T-helper 2 cell (primary cell): Measurements from ENCODE around the gene PCID2.

Experiments
- DNase-seq, 5 experiments: peaks; one replicate each; pipeline versions ENCODE4 v3.0.0 to v3.0.0-alpha.2; 2012 to 2022

Gene PCID2

DNA sequence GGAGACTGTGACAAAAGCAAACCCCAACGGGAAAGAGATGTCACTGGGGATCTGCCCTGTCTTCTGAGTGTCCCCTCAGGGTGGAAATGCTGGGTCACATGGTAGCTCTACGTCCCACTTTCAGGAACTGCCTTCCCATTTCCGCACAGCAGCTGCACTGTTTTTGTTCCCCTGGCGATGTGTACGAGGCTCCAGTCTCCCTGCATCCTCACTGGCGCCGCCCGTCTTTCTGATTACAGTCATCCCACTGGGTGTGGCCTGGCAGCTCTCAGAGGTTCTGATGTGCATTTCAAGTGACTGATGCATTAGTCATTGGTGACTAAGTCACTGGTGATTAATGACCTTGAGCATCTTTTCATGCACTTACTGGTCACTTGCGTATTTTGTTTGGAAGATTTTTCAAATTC, 21.2 kb downstream of the PCID2 start:
- peak in 1 of 5 experiments; percentile 43 for DNase-seq

DNA sequence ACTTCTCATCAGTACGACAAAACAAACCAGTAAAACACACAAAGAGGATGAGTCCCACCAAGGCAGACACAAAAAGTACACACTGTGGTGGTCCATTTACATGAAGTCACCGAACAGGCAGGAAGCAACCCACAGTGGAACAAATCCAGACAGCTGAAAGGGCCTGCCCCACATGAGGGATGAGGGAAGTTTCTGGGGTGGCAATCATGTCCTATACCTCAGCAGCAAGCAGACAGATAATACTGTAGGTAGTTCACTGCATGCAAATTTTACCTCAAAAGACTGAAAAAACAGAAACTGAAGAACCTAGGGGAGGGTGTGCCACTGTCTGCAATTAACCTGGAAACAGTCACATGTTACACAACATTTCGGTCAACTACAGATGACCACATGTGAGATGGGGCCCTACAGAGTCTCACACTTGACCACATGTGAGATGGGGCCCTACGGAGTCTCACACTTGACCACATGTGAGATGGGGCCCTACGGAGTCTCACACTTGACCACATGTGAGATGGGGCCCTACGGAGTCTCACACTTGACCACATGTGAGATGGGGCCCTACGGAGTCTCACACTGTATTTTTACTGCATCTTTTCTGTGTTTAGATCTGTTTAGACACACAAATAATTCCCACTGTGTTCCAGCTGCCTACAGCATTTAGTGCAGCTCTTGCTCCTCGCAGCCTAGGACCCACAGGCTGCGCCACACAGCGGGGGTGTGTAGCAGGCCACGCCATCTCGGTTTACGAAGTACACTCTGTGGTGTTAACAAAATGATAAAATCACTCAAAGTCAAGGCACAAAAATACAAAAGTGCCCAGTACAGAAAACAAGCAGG, 22.2 kb downstream of the PCID2 start:
- peak in 1 of 5 experiments; percentile 61 for DNase-seq

DNA sequence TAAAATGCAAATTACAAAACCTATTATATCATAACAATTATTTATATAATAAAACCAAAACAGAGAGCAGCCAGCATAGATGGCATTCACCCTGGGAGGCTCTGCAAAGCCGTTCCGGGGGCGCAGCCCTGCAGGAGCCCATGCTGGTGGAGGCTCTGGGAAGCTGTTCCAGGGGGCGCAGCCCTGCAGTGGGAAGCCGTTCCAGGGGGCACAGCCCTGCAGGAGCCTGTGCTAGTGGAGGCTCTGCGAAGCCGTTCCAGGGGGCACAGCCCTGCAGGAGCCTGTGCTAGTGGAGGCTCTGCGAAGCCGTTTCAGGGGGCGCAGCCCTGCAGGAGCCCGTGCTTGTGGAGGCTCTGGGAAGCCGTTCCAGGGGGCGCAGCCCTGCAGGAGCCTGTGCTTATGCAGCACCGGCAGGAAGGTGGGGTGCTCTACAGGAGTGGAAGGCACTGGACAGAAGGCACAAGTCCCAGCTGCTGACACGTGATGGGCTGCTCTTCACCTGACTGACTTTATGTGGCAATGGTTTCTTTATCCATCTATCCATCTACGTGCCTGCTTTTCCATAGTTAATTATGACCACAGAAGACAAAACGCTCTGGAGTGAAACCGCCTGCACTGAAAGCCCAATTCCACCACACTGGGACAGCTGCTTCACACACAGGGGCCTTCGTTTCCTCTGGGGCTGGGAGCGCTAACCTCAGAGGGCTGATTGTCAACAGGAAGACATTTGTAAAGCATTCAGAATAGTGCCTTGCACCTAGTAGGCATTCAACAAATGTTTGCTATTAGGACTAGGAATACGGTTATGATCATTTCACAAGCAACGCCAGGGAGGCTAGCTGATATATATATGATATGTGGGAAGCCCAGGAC, 23.7 kb downstream of the PCID2 start:
- peak in 2 of 5 experiments; percentile 49 to 52 for DNase-seq

DNA sequence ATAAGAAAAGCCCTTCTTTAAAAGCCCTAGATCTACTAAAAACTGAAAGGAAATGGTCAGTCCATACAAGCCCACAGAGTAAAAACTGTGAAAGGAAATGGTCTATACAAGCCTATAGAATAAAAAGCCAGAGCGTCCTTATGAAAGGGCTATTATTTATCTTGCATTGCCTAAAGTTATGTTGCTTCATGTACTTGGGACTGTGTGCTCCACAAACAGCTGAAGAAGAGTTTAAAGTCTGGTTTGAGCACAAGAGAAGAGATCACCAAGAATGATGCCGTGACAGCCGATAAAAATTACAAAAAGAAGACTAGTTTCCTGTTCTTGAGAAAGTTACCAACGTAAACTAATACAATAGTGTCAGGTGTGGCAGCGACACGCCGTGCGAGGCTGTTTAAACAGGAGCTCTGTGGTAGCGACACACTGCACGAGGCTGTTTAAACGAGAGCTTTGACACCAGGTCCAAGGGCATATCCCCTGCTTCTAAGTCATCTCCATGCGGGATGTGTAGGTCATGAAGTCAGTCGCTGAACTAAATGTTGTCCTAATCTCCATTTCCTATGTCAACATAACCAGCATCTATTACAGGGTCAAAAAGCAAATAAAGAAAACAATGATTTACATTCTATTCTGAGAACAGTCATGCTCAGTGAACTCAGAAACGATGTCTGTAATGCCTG, 24.9 kb downstream of the PCID2 start:
- no peak for DNase-seq

DNA sequence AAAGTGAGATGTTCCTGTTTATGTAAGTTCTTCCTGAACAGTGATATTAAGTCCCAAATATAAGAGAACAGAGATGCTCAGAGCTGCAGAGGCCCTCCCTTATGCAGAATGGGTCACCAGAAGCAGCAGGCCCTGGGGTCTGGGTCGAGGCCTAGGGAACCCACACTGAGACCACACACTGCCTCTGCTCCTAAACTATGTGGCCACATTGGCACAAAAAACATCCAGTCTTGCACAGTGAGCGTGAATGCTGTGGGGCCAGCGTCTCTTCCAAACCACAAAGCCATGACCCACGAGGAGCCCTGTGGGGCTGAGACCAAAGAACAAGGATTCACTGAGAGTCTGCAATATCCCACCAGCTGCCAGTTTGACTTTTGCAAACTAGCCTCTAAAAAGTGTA, 26.4 kb downstream of the PCID2 start:
- no peak for DNase-seq

DNA sequence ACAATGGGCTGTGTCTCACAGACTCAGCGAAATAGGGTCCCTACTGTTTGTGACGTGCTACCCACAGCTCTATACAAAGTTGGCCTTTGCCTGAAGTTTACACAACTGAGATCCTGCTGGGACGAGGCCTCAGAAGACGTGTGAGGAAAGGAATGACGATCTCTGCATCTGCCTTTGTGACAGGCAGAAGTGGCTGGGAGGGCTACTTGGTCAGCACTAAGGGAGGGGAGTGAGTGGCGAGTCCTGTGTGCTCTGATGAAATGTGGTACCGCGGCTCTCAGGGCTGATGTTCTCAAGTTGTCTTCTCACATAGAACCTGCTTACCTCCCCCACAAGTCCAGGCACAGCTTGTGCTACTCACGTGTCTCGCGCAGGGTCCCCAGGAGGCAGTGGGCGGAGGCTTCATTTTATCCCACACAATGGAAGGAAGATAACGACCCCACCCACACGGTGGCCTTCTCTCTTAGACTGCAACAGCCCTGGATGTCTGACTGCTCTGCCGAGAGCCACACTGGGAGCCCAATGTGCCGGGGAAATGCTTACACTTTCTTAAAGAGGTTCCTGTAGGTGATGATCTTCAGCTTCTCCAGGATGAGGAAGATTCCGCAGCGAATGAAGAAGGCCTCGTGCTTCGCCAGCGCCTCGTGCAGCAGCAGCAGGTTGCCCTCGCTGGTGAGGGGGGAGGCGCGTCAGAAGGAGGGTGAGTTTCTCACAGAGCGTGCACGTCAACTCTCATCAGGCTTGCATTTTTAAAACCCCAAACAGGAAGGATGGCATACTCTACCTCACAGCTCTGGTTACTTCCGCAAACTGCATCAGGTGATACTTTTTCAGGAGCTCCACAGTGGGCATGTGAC, 28.9 kb downstream of the PCID2 start:
- DNase-seq: peak in 1 of 5 experiments; percentile 54

DNA sequence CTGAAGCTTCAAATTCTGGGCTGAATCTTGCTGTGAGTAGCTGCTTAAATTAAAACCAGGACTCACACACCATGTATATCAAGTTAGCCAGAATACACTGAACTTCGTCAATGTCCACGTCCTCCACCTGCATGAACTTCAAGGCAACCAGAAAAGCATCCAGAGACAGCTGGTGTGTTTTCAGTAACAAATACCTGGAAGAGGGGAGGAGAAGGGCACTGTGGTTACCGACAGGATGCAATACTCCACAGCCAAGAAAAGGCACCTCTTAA, 29.6 kb downstream of the PCID2 start:
- DNase-seq: no peak

DNA sequence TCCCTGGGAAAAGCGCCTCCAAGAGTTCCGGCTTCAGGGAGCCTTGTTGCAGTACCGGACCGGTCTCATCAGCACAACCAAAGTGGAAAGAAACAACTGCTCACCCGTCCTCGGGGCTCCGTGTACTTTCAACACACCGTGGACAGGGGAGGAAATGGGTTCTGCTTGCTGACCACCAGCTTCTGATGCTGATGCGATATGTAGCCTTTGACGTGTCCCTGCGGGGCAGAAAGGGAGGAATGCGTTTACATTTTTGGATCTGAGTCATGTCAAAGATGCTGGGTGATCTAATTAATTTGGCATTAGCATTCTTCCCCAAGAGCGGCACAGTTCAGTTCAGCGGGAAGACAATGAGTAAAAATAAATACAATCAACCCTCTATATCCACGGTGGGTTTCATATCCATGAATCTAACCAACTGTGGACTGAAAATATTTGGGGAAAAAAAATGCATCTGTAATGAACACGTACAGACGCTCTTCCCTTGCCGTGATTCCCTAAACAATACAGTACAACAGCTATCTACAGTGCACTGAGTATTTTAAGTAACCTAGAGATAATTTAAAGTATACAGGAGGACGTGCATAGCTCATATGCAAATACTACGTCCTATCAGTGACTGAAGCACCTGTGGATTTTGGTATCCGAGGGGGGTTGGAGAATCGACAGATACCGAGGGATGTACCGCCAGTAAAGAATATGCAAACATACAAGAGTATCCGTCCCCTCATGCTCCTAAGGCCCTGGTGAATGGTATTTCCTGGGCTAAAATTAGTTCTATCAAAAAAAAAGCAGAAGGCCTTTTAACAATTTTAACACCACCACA, 30.2 kb downstream of the PCID2 start:
- no peak for DNase-seq

DNA sequence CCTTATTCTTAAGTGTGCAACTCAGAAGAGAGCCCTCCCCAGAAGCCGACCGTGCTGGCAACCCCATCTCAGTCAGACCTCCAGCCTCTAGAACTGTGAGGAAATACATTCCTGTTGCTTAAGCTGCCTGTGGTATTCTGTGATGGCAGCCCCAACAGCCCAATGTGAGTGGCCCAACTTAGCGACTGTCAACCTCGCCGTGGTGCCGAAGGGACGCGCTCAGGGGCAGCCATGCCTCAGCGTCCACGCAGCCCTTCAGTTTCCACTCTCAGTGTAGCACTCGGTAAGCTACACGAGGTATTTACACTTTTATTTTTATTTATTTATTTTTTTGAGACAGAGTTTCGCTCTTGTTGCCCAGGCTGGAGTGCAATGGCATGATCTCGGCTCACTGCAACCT, 31.6 kb downstream of the PCID2 start:
- DNase-seq: no peak

DNA sequence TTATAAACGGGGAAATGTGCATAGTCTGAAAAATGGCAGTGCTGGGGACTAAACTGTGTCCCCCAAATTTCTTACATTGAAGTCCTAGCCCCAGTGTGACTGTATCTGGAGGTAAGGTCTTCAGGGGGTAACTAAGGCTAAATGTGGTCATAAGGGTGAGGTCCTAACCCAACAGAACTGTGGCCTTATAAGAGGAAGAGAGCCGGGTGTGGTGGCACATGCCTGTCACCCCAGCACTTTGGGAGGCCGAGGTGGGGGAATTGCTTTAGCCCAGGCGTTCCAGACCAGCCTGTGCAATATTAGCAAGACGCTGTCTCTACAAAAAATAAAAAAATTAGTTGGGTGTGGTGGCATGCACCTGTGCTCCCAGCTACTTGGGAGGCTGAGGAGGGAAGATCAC, 32.2 kb downstream of the PCID2 start:
- peak in 3 of 5 experiments; percentile 47 to 83 (median 80) for DNase-seq

DNA sequence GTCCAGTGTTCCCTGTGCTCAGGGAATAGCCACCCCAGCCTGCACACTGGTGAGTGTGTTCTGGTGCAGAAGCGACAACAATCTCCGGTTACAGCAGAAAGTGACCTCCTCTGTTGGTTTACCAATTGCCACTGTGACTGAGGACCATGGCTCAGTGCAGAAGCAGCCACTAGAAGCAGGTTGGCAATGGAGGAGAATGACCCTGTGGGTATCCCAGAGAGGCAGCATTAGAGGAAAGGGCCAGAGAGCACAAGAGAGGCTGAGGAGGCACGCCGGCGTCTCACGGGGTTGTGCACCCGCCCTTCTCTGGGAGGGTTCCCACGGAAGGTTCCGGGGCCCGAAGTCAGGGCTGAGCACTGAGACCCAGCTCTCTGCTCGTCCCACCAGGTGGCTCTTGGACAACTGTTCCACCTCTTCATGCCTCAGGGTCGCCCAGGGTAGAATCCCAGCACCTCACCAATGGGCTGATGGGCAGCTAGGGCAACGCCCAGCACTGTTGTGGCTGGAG, 36.0 kb downstream of the PCID2 start:
- no peak for DNase-seq

DNA sequence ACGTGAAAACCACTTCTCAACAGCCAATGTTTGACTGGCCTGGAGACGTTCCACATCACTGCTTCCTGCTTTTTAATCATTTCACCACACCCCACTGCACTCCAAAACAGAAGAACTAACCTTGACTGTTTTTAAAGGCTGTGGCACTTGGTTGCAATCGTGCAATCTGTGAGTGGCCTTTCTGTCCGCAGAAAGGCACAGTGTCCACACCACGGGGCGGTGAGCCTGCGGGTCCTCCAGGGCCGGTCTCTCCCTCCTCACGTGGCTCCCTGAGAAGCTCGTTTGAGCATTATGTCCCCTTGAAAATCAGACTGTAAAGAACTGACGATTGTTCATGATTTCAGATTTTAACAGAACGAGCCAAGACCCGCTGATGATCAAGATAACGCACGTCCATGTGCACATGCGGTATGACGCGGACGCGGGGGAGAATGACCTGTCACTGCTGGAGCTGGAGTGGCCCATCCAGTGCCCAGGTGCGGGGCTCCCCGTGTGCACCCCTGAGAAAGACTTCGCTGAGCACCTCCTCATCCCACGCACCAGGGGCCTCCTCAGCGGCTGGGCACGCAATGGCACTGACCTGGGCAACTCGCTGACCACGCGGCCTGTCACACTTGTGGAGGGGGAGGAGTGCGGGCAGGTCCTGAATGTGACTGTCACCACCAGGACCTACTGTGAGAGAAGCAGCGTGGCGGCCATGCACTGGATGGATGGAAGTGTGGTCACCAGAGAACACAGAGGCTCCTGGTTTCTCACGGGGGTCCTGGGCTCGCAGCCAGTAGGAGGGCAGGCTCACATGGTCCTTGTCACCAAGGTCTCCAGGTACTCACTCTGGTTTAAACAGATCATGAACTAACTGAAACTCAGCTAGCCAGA, 37.0 kb downstream of the PCID2 start:
- no peak for DNase-seq

DNA sequence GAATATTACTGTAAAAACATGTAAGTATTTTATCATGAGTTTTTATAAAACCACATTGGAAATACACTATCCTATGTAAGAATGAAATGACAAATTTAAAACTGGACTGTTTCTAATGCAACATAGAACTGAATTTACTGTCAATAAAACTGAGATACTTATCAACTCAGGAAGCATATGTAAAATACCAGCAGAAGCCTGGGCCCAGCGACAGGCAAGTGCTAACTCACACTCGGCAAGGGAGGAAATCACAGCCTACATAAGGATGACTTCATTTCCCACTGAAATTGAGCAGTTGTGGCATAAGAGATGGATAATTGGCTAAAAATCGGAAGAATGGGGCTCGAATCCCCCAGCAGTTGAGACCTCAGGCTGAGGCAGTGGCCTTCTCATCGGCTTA, 38.0 kb downstream of the PCID2 start:
- DNase-seq: no peak

DNA sequence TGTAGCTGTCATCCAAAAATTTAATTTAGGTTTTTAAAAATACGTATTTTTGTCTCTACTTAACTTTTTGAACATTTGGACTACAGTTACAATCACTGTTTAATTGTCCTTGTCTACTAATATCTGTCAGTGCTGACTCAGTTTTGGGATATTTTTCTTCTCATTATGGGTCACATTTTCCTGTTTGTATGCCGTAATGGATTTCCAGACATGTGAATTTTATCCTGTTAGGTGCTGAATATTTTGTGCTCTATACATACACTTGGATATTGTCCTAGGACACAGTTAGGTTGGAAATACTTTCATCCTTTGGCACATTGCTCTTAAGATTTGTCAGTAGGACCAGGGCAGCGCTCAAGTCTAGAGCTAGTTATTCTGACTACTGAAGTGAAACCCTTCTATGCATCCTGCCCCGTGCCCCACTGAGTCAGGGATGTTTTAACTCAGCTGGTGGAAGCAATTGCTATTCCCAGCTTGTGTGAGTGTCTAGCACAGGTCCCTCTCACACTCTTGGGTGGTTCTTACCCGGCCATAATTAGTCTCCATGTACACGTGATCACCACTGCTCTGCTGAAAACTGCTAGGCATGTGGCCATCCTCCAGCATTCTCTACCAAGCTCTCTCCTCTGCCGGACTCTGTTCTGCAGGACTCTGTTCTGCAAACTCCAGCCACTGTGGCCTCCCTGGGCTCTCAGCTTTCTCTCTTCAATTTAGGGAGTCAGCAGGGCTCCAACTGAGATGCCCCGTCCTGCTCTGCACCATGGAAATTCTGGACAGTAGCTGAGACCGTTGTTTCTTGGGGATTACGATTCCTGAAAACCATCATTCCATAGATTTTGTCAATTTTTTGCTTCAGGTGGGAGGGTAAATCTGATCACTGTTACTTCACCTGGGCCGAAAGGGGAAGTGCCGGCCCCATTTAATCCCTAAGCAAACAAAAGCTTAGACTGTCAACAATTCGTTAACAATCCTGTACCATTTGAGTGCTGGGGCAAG, 38.9 kb downstream of the PCID2 start:
- no peak for DNase-seq

DNA sequence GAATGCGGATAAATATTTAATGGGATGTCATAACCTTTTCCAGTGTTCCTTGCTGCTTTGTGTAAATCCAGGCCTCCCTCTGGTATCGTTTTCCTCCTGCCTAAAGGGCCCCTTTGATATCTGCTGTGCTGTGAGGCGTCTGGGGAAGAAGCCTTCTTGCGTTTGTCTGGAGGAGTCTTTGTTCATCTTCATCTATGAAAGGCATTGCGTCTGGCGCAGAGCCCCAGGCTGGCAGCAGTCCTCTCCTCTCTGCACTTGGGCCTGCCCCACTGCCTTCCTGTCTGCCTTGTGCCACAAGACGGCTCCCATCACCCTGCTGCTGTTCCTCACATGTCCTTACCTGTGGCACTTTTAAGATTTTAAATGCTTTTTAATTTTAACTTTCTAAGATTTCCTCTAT, 40.3 kb downstream of the PCID2 start:
- no peak for DNase-seq

DNA sequence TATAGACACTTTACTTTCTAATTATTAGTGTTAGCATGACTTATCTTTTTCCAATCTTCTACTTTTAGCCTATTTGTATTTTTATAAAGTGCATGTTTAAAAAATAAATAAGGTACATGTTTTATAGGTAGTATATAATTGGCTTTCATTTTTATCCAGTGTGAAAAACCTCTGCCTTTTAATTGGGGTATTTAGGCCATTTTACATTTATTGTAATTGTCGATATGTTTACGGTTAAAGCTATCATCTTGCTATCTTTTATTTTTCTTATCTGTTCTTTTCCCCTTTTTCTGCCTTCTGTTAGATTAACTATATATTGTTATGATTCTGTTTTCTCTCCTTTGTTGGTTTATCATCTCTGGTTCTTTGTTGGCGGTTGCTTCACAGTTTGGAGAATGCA, 40.9 kb downstream of the PCID2 start:
- DNase-seq: no peak

DNA sequence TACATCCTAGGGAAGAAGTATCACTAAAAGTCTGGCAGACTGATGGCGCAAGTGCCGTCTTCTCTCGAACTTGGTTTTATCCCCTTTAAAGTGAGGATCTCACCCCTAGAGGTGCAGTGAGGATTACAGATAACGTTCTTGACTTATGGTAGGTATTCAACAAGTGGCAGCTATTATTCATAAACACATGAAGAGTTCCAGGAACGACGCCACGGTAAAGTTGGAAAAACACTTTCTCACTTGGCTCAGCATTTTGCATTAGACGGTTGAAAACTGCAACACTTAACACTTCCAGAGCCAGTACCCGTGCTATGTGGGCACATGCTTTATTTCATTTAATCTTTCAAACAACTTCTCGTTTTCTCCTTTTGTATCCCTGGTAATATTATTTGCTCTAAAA, 41.3 kb downstream of the PCID2 start:
- no peak for DNase-seq

DNA sequence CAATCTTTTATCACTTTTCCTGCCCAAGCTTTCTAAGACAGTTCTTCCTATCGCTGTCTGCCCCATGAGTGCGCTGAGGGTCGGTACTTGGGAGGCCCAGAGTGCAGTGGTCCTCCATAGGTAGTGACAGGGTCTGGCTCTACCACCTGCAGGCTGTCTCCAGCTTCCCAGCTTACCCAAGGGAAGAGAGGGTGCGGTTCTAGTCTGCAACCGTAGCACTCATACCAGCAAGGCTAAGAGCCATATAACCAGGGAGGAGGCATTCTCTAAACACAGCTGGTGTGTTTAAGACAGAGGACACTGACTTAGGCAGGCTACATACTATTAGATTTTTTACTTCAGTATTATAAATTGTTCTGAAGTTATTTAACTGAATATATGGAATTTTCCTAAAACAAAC, 41.8 kb downstream of the PCID2 start:
- DNase-seq: no peak

DNA sequence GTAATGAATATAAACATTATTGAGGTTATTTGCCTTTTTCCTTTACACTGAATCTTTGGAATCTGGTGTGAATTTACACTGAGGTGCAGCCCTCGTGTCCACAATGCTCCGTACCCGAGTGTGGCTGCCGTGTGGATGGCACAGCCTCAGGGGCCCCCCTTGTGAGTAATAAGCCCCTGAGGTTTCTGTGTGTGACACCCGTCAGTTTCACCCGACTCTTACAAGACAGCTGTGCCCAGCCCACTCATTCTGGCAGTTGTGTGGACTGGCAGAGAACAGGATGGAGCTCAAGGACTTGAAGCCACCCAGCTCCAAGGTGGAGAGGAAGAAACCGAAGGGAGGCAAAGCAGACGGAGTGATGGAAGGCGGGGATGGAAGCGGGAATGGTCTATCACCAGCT, 42.2 kb downstream of the PCID2 start:
- DNase-seq: no peak
